Ovary (tissue), 9 donors: ENCODE measurements around the gene GABBR2. TPM values are rescaled to one million over a fixed set of nuclear protein-coding genes. Genes with fewer than 3 reads are reported as not detected.

ENCODE experiments used
- DNase-seq, 5 donors: peaks; one replicate each; pipeline ENCODE4 v3.0.0-alpha.2; 2019 to 2020
- H3K27ac ChIP-seq, 2 donors: fragments of 200-600 bp; one replicate each; pipeline versions ENCODE4 v1.5.1 to v1.8.0; 2019 to 2022
- H3K27me3 ChIP-seq: fragments of 200-600 bp; one replicate; pipeline ENCODE4 v1.8.0; 2022
- H3K36me3 ChIP-seq: fragments of 200-600 bp; sonication (generic); one replicate; pipeline ENCODE4 v1.5.1; 2019
- H3K4me1 ChIP-seq: one replicate; pipeline ENCODE4 v1.8.1; 2013; ENCODE audit warnings: mild to moderate bottlenecking, moderate library complexity; ENCODE audit not compliant: insufficient read depth
- H3K4me3 ChIP-seq: fragments of 200-600 bp; sonication (generic); one replicate; pipeline ENCODE4 v1.5.1; 2017
- H3K9me3 ChIP-seq, 2 donors: fragments of 200-600 bp in 1 of 2; sonication (generic) in 1 of 2; one replicate each; pipeline versions ENCODE4 v1.5.1 to v1.8.1; 2013 to 2019; ENCODE audit warnings: mild to moderate bottlenecking in 1 of 2, moderate library complexity in 1 of 2
- CTCF ChIP-seq, 3 donors: fragments of 450-650 bp in 2 of 3; fragments of 200-600 bp in 1 of 3; IDR thresholded peaks; one replicate each; pipeline versions ENCODE4 v1.5.1 to v1.8.0; 2016 to 2022; ENCODE audit warnings: antibody characterized with exemption in 3 of 3, mild to moderate bottlenecking in 1 of 3
- EP300 ChIP-seq: sonication (generic); formaldehyde crosslinking; IDR thresholded peaks from one replicate; pipeline ENCODE4 v1.6.1; 2017; ENCODE audit warnings: antibody characterized with exemption
- POLR2A ChIP-seq: fragments of 450-650 bp; IDR thresholded peaks from one replicate; pipeline ENCODE4 v1.6.1; 2017; ENCODE audit warnings: antibody characterized with exemption, mild to moderate bottlenecking, moderate library complexity
- WGBS, 3 donors: extraction: QIAGEN DNeasy Blood & Tissue Kit in 1 of 3; methylation state at CpG; one replicate each; pipeline versions ENCODE4 v1.1.5 to v1.1.7; 2013 to 2017; 5-methylcytosine and 5-hydroxymethylcytosine counted together
- intact Hi-C, 4 donors: fragments of 100-400 bp; cut with DNase I; formaldehyde crosslinking; loops; one replicate each; pipeline versions ENCODE4 v1.11.0 to v1.15.1; 2022 to 2023
- polyA plus RNA-seq, 2 donors: library from polyadenylated mRNA; stranded (reverse); fragments of 200-250 nt in 1 of 2; fragments of 350-450 nt in 1 of 2; fragmentation: Illumina TruSeq in 1 of 2; extraction: RNeasy Lipid Tissue Mini Kit (QIAGEN cat#74804) in 1 of 2; gene quantifications; one replicate each; pipeline ENCODE4 v1.2.3, GENCODE V29; 2013 to 2014
- total RNA-seq, 7 donors: library from RNA; depleted of rRNA in 2 of 7; stranded (reverse); fragments of >200 nt in 2 of 7; fragmentation: NEBNext Ultra II Directional in 3 of 7; extraction: Animal tissue kit (Norgen Biotek cat#: 25700) in 3 of 7; gene quantifications; one replicate each; pipeline versions ENCODE4 v1.1.0 to v1.2.4, GENCODE V29; 2016 to 2023
- donor health status: DM: no; HTN: no; CAD: no; lungs with moderate emphysema.
- donor health status: DM: no; HTN: no; CAD: no.
- donor health status: Bipolar disorder and iron deficiency.
- donor health status: DM: yes; HTN: yes; CAD: no.
- donor health status: DM: no; HTN: no; CAD: no.
- donor health status: DM: yes; HTN: yes; CAD: no.

GABBR2 gene
- total and polyA plus RNA-seq, 9 donors, result 0.05 to 0.30 (median 0.22) TPM; not detected in 6

GRCh38 chr9:98634685-98635336 is 73.9 kb downstream of the GABBR2 start:
- intact Hi-C loops, result no loop called here
- Histone ChIP-seq H3K4me1 (no peaks in the 10 kb centered on the region), H3K4me3 (no peak overlapping the region), H3K9me3 (no peaks in the 10 kb centered on the region), H3K36me3 (no peaks in the 10 kb centered on the region), H3K27me3 (no peaks in the 10 kb centered on the region), H3K27ac (no peak overlapping the region)
- no peak for DNase-seq
- TF ChIP-seq CTCF (IDR thresholded peaks at IDR 0.05) (no peak), EP300 (no peak), POLR2A (no peak)
- 42 to 57% (median 48%) methylated on average over 7 of the region's 7 CpGs for WGBS, 3 donors

- no peak for DNase-seq
These were observed 75.9 kb downstream of the GABBR2 start for GRCh38 chr9:98632839-98633238.

GRCh38 chr9:98627296-98627695 is 81.4 kb downstream of the GABBR2 start:
- no peaks in the 10 kb centered on the region for H3K27me3 ChIP-seq
- H3K9me3 ChIP-seq, result no peaks in the 10 kb centered on the region
- no peak for DNase-seq
- intact Hi-C loops, result no loop called here
- 81 to 83% (median 83%) methylated on average over 7 of the region's 7 CpGs for WGBS, 3 donors
- H3K4me1 ChIP-seq, result no peaks in the 10 kb centered on the region
- no peak overlapping the region for H3K27ac ChIP-seq
- no peak overlapping the region for H3K4me3 ChIP-seq
- no peak for TF ChIP-seq EP300
- no peak for TF ChIP-seq POLR2A
- no peak for TF ChIP-seq CTCF (IDR thresholded peaks at IDR 0.05)
- no peaks in the 10 kb centered on the region for H3K36me3 ChIP-seq

More at GRCh38 chr9:98632839-98633238, 75.9 kb downstream of the GABBR2 start:
- Histone ChIP-seq H3K4me1 (no peaks in the 10 kb centered on the region), H3K9me3 (no peaks in the 10 kb centered on the region), H3K4me3 (no peak overlapping the region), H3K27me3 (no peaks in the 10 kb centered on the region), H3K27ac (no peak overlapping the region), H3K36me3 (no peaks in the 10 kb centered on the region)
- intact Hi-C loops, result no loop called here
- 69 to 76% (median 70%) methylated on average over 4 of the region's 4 CpGs for WGBS, 3 donors
- TF ChIP-seq EP300, result no peak

GRCh38 chr9:98625728-98626127 is 83.0 kb downstream of the GABBR2 start:
- Histone ChIP-seq H3K27ac (no peak overlapping the region), H3K4me3 (no peak overlapping the region), H3K27me3 (no peaks in the 10 kb centered on the region), H3K9me3 (no peaks in the 10 kb centered on the region), H3K4me1 (no peaks in the 10 kb centered on the region), H3K36me3 (no peaks in the 10 kb centered on the region)
- DNase-seq, result no peak
- intact Hi-C loops, result no loop called here
- WGBS, 3 donors, result 54 to 65% (median 62%) methylated on average over 5 of the region's 5 CpGs
- TF ChIP-seq POLR2A, result no peak
- no peak for TF ChIP-seq EP300
- TF ChIP-seq CTCF (IDR thresholded peaks at IDR 0.05), result no peak

GRCh38 chr9:98619788-98620187 is 88.9 kb downstream of the GABBR2 start:
- Histone ChIP-seq H3K27ac (no peak overlapping the region), H3K36me3 (no peaks in the 10 kb centered on the region), H3K4me3 (no peak overlapping the region), H3K9me3 (no peaks in the 10 kb centered on the region), H3K27me3 (no peaks in the 10 kb centered on the region), H3K4me1 (no peaks in the 10 kb centered on the region)
- no peak for DNase-seq
- intact Hi-C loops, result no loop called here
- WGBS, 3 donors, result 54 to 74% (median 59%) methylated on average over 3 of the region's 3 CpGs
- TF ChIP-seq POLR2A (no peak), EP300 (no peak), CTCF (IDR thresholded peaks at IDR 0.05) (no peak)
